HEK293 (cell line): ENCODE results near the gene SIL1.

Source experiments
- ZNF274 ChIP-seq, 2 experiments: fragments of 200-500 bp in 1 of 2; fragments of 450-650 bp in 1 of 2; sonication (Bioruptor generic) in 1 of 2; formaldehyde crosslinking in 1 of 2; IDR thresholded peaks; 2 replicates each; pipeline versions ENCODE4 v1.5.1 to v1.6.1; 2014 to 2016; ENCODE audit warnings: borderline replicate concordance in 1 of 2, inconsistent platforms in 1 of 2, low read length in 1 of 2, missing biosample characterization in 1 of 2, missing genetic modification characterization in 1 of 2
- ZNF785 ChIP-seq: fragments of 450-650 bp; formaldehyde crosslinking; IDR thresholded peaks from 2 replicates; pipeline ENCODE4 v1.5.1; 2016; ENCODE audit warnings: missing biosample characterization, missing genetic modification characterization

GRCh38 chr5:139222346-139222745 lies 24.2 kb upstream of the SIL1 start:
- TF ChIP-seq ZNF785 (tag by site-specific recombination) (no peak), ZNF274 (IDR thresholded peaks at IDR 0.05; ENCODE audit: low read length) (no peak), ZNF274 (tag by site-specific recombination; IDR thresholded peaks at IDR 0.05; ENCODE audit: borderline replicate concordance) (no peak)
